Transverse colon (tissue), 4 donors: Measurements from ENCODE around the gene RGPD8. TPM values are rescaled to one million over a fixed set of nuclear protein-coding genes. Genes with fewer than 3 reads are reported as not detected.

Source experiments
- DNase-seq: peaks from one replicate; pipeline ENCODE4 v3.0.0-alpha.2; 2019
- H3K27ac ChIP-seq, 4 donors: fragments of 200-600 bp; sonication (generic); 2 replicates each; pipeline ENCODE4 v1.5.1; 2016 to 2018; ENCODE audit warnings: inconsistent platforms in 4 of 4
- H3K27me3 ChIP-seq: fragments of 200-600 bp; sonication (generic); 2 replicates; pipeline ENCODE4 v1.5.1; 2017; ENCODE audit warnings: inconsistent platforms
- H3K36me3 ChIP-seq, 4 donors: fragments of 200-600 bp; sonication (generic); 2 replicates each; pipeline ENCODE4 v1.5.1; 2017 to 2019; ENCODE audit warnings: inconsistent platforms in 4 of 4
- H3K4me1 ChIP-seq, 4 donors: fragments of 200-600 bp; sonication (generic); 2 replicates each; pipeline ENCODE4 v1.5.1; 2017 to 2020; ENCODE audit warnings: inconsistent platforms in 4 of 4
- H3K4me3 ChIP-seq, 4 donors: fragments of 200-600 bp; sonication (generic); 1 replicate in 1 of 4; 2 replicates in 3 of 4; pipeline versions ENCODE4 v1.5.1 to v1.6.1; 2017 to 2019; ENCODE audit warnings: inconsistent platforms in 4 of 4
- H3K9me3 ChIP-seq, 2 donors: fragments of 200-600 bp; sonication (generic); 2 replicates each; pipeline ENCODE4 v1.5.1; 2017 to 2019; ENCODE audit warnings: inconsistent platforms in 2 of 2
- CTCF ChIP-seq, 5 experiments: fragments of 200-600 bp in 3 of 5; fragments of 450-650 bp in 2 of 5; sonication (generic) in 3 of 5; IDR thresholded peaks; 1 replicate in 2 of 5; 2 replicates in 3 of 5; pipeline ENCODE4 v1.5.1; 2016 to 2017; ENCODE audit warnings: antibody characterized with exemption in 5 of 5, inconsistent platforms in 3 of 5, mild to moderate bottlenecking in 2 of 5, moderate library complexity in 1 of 5
- EP300 ChIP-seq: sonication (generic); formaldehyde crosslinking; IDR thresholded peaks from one replicate; pipeline ENCODE4 v1.6.1; 2017; ENCODE audit warnings: antibody characterized with exemption, low read depth
- POLR2A ChIP-seq: fragments of 450-650 bp; IDR thresholded peaks from one replicate; pipeline ENCODE4 v1.6.1; 2016; ENCODE audit warnings: antibody characterized with exemption, mild to moderate bottlenecking, moderate library complexity
- POLR2AphosphoS5 ChIP-seq, 3 donors: sonication (generic); formaldehyde crosslinking; IDR thresholded peaks; one replicate each; pipeline ENCODE4 v1.6.1; 2016; ENCODE audit warnings: antibody characterized with exemption in 3 of 3
- WGBS, 2 donors: methylation state at CpG; one replicate each; pipeline ENCODE4 v1.1.5; 2018; ENCODE audit warnings: low coverage in 1 of 2; 5-methylcytosine and 5-hydroxymethylcytosine counted together
- in situ Hi-C, 4 donors: fragments of 200-750 bp; cut with MboI; loops; one replicate each; pipeline versions ENCODE4 v1.15.0 to v1.15.1; 2017; ENCODE audit warnings: low sequenced_read_pairs in 3 of 4, low pct_ligation_motif_present in 1 of 4, low pct_unique_long_range_greater_than_20kb in 1 of 4
- intact Hi-C: fragments of 100-400 bp; cut with DNase I; formaldehyde crosslinking; loops from one replicate; pipeline ENCODE4 v1.15.1; 2023; ENCODE audit warnings: low total_unique reads
- total RNA-seq, 4 donors: library from RNA; depleted of rRNA; stranded (reverse); fragments of >200 nt; gene quantifications; one replicate each; pipeline ENCODE4 v1.1.0, GENCODE V29; 2016

The RGPD8 gene
- total RNA-seq, 4 donors from 2014 or later: 8.0 to 32.4 (median 14.6) TPM

- WGBS, 2 donors: 91 to 93% methylated on average over 24 to 30 of the region's 30 CpGs
- in situ Hi-C loops (no loop called here), intact Hi-C loops (no loop called here)
- Histone ChIP-seq H3K4me3 (no peak overlapping the region), H3K4me1 (no peaks in the 10 kb centered on the region), H3K27me3 (no peaks in the 10 kb centered on the region), H3K9me3 (no peaks in the 10 kb centered on the region), H3K27ac (no peak overlapping the region), H3K36me3 (no peaks in the 10 kb centered on the region)
- TF ChIP-seq POLR2A (no peak), CTCF (IDR thresholded peaks at IDR 0.05) (no peak), EP300 (no peak), POLR2AphosphoS5 (IDR thresholded peaks at IDR 0.05) (no peak)
- no peak for DNase-seq
Observed at GRCh38 chr2:112345030-112346027, 88.1 kb downstream of the RGPD8 start.

- intact Hi-C loops (no loop called here), in situ Hi-C loops (no loop called here)
- TF ChIP-seq CTCF (IDR thresholded peaks at IDR 0.05): no peak
- no peak for TF ChIP-seq POLR2A
- no peak for TF ChIP-seq EP300
- TF ChIP-seq POLR2AphosphoS5 (IDR thresholded peaks at IDR 0.05): no peak
- no peak for DNase-seq
- H3K27me3 ChIP-seq: no peaks in the 10 kb centered on the region
- no peak overlapping the region for H3K4me3 ChIP-seq
- no peaks in the 10 kb centered on the region for H3K9me3 ChIP-seq
- no peak overlapping the region for H3K27ac ChIP-seq
- H3K4me1 ChIP-seq: no peaks in the 10 kb centered on the region
- WGBS, 2 donors: 56 to 60% methylated on average over 1 of the region's 1 CpG
- no peaks in the 10 kb centered on the region for H3K36me3 ChIP-seq
Observed at GRCh38 chr2:112343827-112344585, 89.4 kb downstream of the RGPD8 start.

GRCh38 chr2:112342067-112342550, 91.3 kb downstream of the RGPD8 start:
- Histone ChIP-seq H3K27me3 (no peaks in the 10 kb centered on the region), H3K9me3 (no peaks in the 10 kb centered on the region), H3K27ac (no peak overlapping the region), H3K4me1 (no peaks in the 10 kb centered on the region), H3K4me3 (no peak overlapping the region), H3K36me3 (no peaks in the 10 kb centered on the region)
- no peak for DNase-seq
- TF ChIP-seq POLR2A (no peak), POLR2AphosphoS5 (IDR thresholded peaks at IDR 0.05) (no peak), EP300 (no peak), CTCF (IDR thresholded peaks at IDR 0.05) (no peak)
- intact Hi-C loops (no loop called here), in situ Hi-C loops (no loop called here)
- 90 to 100% methylated on average over 1 to 2 of the region's 2 CpGs for WGBS, 2 donors
